Fibroblast of lung (primary cell): ENCODE results near the gene PCTP.

ENCODE experiments used
- EZH2 ChIP-seq: IDR thresholded peaks from 2 replicates; pipeline ENCODE4 v1.5.1; 2012; ENCODE audit warnings: low read length, control low read depth, mild to moderate bottlenecking; ENCODE audit errors: missing control alignments
- TF ChIP-seq, protein P1 (sequence below), 2 donors: IDR thresholded peaks in 1 of 2; conservative IDR thresholded peaks in 1 of 2; 1 replicate in 1 of 2; 2 replicates in 1 of 2; pipeline ENCODE4 v1.5.1; 2011 to 2012; ENCODE audit warnings: low read length in 2 of 2, control low read depth in 1 of 2, inconsistent platforms in 1 of 2, low read depth in 1 of 2, mild to moderate bottlenecking in 1 of 2

DNA sequence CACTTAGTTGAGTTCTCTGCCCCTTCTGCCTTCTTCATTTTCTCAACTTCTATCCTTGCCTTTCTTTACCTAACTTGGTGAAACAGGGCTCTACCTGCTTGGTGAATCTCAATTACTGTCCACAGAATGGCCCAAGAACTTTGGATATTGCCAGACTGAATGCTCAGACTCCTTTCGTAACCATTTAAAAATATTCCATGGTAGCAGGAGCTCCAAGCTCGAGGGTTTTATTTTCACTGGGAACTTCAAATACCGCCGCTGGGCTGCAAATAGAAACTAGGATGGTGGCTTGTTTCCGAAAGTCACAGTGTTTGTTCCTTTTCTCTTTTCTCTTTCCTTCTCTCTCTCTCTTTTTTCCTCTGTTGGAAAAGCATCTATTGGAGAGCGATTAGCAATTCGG, 41.4 kb upstream of the PCTP start:
- TF ChIP-seq, protein P1, sequence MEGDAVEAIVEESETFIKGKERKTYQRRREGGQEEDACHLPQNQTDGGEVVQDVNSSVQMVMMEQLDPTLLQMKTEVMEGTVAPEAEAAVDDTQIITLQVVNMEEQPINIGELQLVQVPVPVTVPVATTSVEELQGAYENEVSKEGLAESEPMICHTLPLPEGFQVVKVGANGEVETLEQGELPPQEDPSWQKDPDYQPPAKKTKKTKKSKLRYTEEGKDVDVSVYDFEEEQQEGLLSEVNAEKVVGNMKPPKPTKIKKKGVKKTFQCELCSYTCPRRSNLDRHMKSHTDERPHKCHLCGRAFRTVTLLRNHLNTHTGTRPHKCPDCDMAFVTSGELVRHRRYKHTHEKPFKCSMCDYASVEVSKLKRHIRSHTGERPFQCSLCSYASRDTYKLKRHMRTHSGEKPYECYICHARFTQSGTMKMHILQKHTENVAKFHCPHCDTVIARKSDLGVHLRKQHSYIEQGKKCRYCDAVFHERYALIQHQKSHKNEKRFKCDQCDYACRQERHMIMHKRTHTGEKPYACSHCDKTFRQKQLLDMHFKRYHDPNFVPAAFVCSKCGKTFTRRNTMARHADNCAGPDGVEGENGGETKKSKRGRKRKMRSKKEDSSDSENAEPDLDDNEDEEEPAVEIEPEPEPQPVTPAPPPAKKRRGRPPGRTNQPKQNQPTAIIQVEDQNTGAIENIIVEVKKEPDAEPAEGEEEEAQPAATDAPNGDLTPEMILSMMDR (conservative IDR thresholded peaks at IDR 0.05 in 1 of 2, IDR thresholded peaks at IDR 0.05 in 1 of 2; ENCODE audit: low read depth in 1 of 2, low read length in 2 of 2): no peak
- no peak for TF ChIP-seq EZH2
